CD4-positive, alpha-beta T cell (primary cell): ENCODE measurements around the gene RCOR1. TPM values are rescaled to one million over a fixed set of nuclear protein-coding genes. Genes with fewer than 3 reads are reported as not detected.

Source experiments
- ATAC-seq: fragments of 200-7000 bp; cut with Tn5 transposase; one replicate; pipeline ENCODE4 v1.10.0; 2022; ENCODE audit warnings: mild to moderate bottlenecking; ENCODE audit not compliant: poor library complexity
- CTCF ChIA-PET: fragments of 350-600 bp; sonication (Branson Sonifier 250); formaldehyde crosslinking; loops from one replicate; lab custom pipeline; 2021; ENCODE audit warnings: antibody characterized with exemption, inconsistent platforms; lab: Charles Lee
- POLR2A ChIA-PET: fragments of 350-600 bp; sonication (Branson Sonifier 250); formaldehyde crosslinking; loops from one replicate; lab custom pipeline; 2021; ENCODE audit warnings: antibody characterized with exemption, inconsistent platforms; lab: Charles Lee
- DNase-seq, 14 experiments: peaks; one replicate each; pipeline ENCODE4 v3.0.0-alpha.2; 2013 to 2020; ENCODE audit warnings: mixed read lengths in 2 of 14
- H3K27ac ChIP-seq, 2 donors: one replicate each; pipeline versions ENCODE4 v1.5.1 to v1.7.0; 2013; ENCODE audit warnings: low read length in 2 of 2, low read depth in 1 of 2, mild to moderate bottlenecking in 1 of 2
- H3K27me3 ChIP-seq, 2 experiments: 1 replicate in 1 of 2; 2 replicates in 1 of 2; pipeline versions ENCODE4 v1.6.1 to v1.7.0; 2013; ENCODE audit warnings: low read length in 2 of 2, control low read depth in 1 of 2, mild to moderate bottlenecking in 1 of 2, moderate library complexity in 1 of 2; ENCODE audit not compliant: insufficient read depth in 2 of 2, control insufficient read depth in 1 of 2
- H3K36me3 ChIP-seq: one replicate; pipeline ENCODE4 v1.6.1; 2013; ENCODE audit warnings: low read length, control low read depth; ENCODE audit not compliant: insufficient read depth
- H3K4me1 ChIP-seq: one replicate; pipeline ENCODE4 v1.6.1; 2013; ENCODE audit warnings: low read length, control low read depth; ENCODE audit not compliant: insufficient read depth
- H3K4me3 ChIP-seq: one replicate; pipeline ENCODE4 v1.5.1; 2013; ENCODE audit warnings: mild to moderate bottlenecking, low read length, moderate library complexity
- H3K9me3 ChIP-seq, 2 experiments: 1 replicate in 1 of 2; 2 replicates in 1 of 2; pipeline versions ENCODE4 v1.6.1 to v1.7.0; 2013; ENCODE audit warnings: low read length in 2 of 2, mild to moderate bottlenecking in 2 of 2, control low read depth in 1 of 2, moderate library complexity in 1 of 2; ENCODE audit not compliant: control insufficient read depth in 1 of 2, insufficient read depth in 1 of 2
- H3K27ac Mint-ChIP-seq: one replicate; pipeline ENCODE4 v1.8.0; 2020; ENCODE audit warnings: mixed read lengths
- H3K27me3 Mint-ChIP-seq: one replicate; pipeline ENCODE4 v1.8.0; 2021; ENCODE audit warnings: mixed read lengths
- H3K36me3 Mint-ChIP-seq: one replicate; pipeline ENCODE4 v1.8.0; 2021; ENCODE audit warnings: low read depth, mixed read lengths
- H3K4me1 Mint-ChIP-seq: one replicate; pipeline ENCODE4 v1.8.0; 2021; ENCODE audit warnings: low read depth, mixed read lengths
- H3K4me3 Mint-ChIP-seq: one replicate; pipeline ENCODE4 v1.8.0; 2020; ENCODE audit warnings: mild to moderate bottlenecking, mixed read lengths
- H3K9me3 Mint-ChIP-seq: one replicate; pipeline ENCODE4 v1.8.0; 2020; ENCODE audit warnings: mixed read lengths
- intact Hi-C, 2 experiments: fragments of 100-400 bp; cut with DNase I in 1 of 2; cut with micrococcal nuclease in 1 of 2; formaldehyde crosslinking; loops; one replicate each; pipeline versions ENCODE4 v1.15.1 to v1.9.0; 2023 to 2025; cut with DNase I, micrococcal nuclease
- total RNA-seq, 174 experiments: library from RNA in 2 of 174; stranded (reverse) in 2 of 174; gene quantifications; one replicate each; pipeline ENCODE4 v1.2.3 and lab custom pipeline; 2021 to 2026
- TF ChIP-seq, protein P1 (sequence below): fragments of 200-600 bp; IDR thresholded peaks from one replicate; pipeline ENCODE4 v1.8.0; 2022; ENCODE audit warnings: antibody characterized with exemption, mild to moderate bottlenecking

The RCOR1 gene
- total RNA-seq, 2 experiments from 2014 or later: 20.5 to 23.1 TPM

DNA sequence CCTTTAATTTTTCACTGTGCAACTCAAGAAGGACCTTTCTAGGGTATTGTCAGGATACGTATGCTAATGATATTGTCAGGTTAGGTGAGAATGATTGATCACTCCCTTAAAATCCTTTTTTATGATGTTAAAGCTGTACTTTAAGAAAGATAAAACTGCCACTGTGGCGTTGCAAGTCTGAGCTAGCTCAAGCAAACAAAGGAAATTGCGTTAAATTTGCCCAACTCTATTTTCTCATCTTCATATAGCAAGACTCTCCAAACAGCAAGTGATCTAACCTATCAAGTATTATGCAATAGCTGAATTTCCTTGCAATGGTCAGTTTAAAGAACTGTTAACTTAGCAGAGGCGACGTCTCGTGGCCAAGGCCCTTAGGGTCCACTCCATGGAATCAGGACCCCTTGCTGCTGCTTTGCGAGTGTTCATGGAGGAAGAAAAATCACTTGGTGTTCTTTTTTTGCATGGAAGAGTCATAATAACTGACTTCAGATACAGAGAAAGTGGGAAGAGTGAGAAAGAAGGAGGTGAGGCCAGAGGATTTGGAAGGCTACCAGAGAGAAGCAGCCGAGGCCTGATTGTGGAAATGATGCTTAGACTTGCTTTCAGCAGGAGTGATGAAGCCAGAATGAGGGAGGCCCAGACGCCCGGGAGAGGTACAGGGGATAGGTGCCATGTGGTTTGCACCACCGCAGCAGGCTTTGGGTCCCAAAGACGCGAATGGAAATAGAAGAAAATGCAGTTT lies 187.3 kb downstream of the RCOR1 start:
- Histone ChIP-seq H3K27me3 (no peaks in the 10 kb centered on the region), H3K9me3 (no peaks in the 10 kb centered on the region), H3K27ac (no peak overlapping the region), H3K4me1 (peaks cover 68% of the 10 kb centered on the region), H3K36me3 (peaks cover 3% of the 10 kb centered on the region), H3K4me3 (peak overlapping the region; percentile 82)
- Mint-ChIP-seq H3K27me3 (no peaks in the 10 kb centered on the region), H3K4me3 (peak overlapping the region; percentile 91), H3K4me1 (peaks cover 60% of the 10 kb centered on the region), H3K9me3 (no peaks in the 10 kb centered on the region), H3K27ac (peak overlapping the region; percentile 90), H3K36me3 (peaks cover 9% of the 10 kb centered on the region)
- TF ChIP-seq, protein P1, sequence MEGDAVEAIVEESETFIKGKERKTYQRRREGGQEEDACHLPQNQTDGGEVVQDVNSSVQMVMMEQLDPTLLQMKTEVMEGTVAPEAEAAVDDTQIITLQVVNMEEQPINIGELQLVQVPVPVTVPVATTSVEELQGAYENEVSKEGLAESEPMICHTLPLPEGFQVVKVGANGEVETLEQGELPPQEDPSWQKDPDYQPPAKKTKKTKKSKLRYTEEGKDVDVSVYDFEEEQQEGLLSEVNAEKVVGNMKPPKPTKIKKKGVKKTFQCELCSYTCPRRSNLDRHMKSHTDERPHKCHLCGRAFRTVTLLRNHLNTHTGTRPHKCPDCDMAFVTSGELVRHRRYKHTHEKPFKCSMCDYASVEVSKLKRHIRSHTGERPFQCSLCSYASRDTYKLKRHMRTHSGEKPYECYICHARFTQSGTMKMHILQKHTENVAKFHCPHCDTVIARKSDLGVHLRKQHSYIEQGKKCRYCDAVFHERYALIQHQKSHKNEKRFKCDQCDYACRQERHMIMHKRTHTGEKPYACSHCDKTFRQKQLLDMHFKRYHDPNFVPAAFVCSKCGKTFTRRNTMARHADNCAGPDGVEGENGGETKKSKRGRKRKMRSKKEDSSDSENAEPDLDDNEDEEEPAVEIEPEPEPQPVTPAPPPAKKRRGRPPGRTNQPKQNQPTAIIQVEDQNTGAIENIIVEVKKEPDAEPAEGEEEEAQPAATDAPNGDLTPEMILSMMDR: no peak
- ChIA-PET POLR2A (interaction anchor here (0.9 kb wide), 1 partner anchor 257 kb away, joined by 4 read pairs; no protein-coding TSS in a partner anchor), CTCF (no interaction called here)
- DNase-seq (peak in 1 of 14 experiments; percentile 24), ATAC-seq (no peak)
- intact Hi-C loops: loop anchor here (5.0 to 10.0 kb wide), 5 partner anchors 38 to 692 kb away; partner anchors contain the start of genes CDC42BPB (in 1 of the 2), EIF5 (in 1 of the 2), HSP90AA1 (in 1 of the 2) and RCOR1 (in 1 of the 2)

Other genes starting within 250 kb of the RCOR1 start
- gene CINP, start 229.8 kb upstream of the RCOR1 start, total RNA-seq: 10 to 100 TPM; 12.6 to 14.5 TPM
- gene TECPR2, start 229.7 kb upstream of the RCOR1 start, total RNA-seq: 1 to 10 TPM; 5.0 to 5.4 TPM
- 1 to 10 TPM; 4.4 to 5.5 TPM for gene ANKRD9, start 82.9 kb upstream of the RCOR1 start, total RNA-seq
- gene TRAF3, start 184.8 kb downstream of the RCOR1 start, total RNA-seq: 10 to 100 TPM; 27.1 to 32.4 TPM